Right atrium auricular region (tissue), 2 donors: Measurements from ENCODE around the gene TANGO2. TPM values are rescaled to one million over a fixed set of nuclear protein-coding genes. Genes with fewer than 3 reads are reported as not detected.
A peak's percentile ranks its signal among the peaks of the same experiment; 100 is the strongest.

Source experiments
- DNase-seq: peaks from one replicate; pipeline ENCODE4 v3.0.0-alpha.2; 2019; ENCODE audit warnings: low spot score
- H3K27ac ChIP-seq, 2 donors: fragments of 200-600 bp; sonication (generic); 1 replicate in 1 of 2; 2 replicates in 1 of 2; pipeline ENCODE4 v1.5.1; 2016 to 2019
- H3K27me3 ChIP-seq, 2 donors: fragments of 200-600 bp; sonication (generic); one replicate each; pipeline versions ENCODE4 v1.5.1 to v1.6.0; 2017 to 2019
- H3K36me3 ChIP-seq: fragments of 200-600 bp; sonication (generic); one replicate; pipeline ENCODE4 v1.5.1; 2016
- H3K4me1 ChIP-seq, 2 donors: fragments of 200-600 bp; sonication (generic); one replicate each; pipeline versions ENCODE4 v1.5.1 to v1.6.0; 2017 to 2019
- H3K4me3 ChIP-seq, 2 donors: fragments of 200-600 bp; sonication (generic); 1 replicate in 1 of 2; 2 replicates in 1 of 2; pipeline ENCODE4 v1.5.1; 2017 to 2019; ENCODE audit warnings: mild to moderate bottlenecking in 1 of 2, moderate library complexity in 1 of 2
- H3K9me3 ChIP-seq, 2 donors: fragments of 200-600 bp; sonication (generic); one replicate each; pipeline ENCODE4 v1.5.1; 2019
- total RNA-seq, 2 donors: library from RNA; depleted of rRNA; stranded (reverse); fragments of >200 nt; gene quantifications; one replicate each; pipeline ENCODE4 v1.1.0, GENCODE V29; 2016
- TF ChIP-seq, protein P1 (sequence below), 2 donors: fragments of 200-600 bp; sonication (generic); IDR thresholded peaks; one replicate each; pipeline ENCODE4 v1.5.1; 2019; ENCODE audit warnings: antibody characterized with exemption in 2 of 2

TANGO2 gene
- total RNA-seq, 2 donors from 2014 or later: 95.2 to 101 TPM

DNA sequence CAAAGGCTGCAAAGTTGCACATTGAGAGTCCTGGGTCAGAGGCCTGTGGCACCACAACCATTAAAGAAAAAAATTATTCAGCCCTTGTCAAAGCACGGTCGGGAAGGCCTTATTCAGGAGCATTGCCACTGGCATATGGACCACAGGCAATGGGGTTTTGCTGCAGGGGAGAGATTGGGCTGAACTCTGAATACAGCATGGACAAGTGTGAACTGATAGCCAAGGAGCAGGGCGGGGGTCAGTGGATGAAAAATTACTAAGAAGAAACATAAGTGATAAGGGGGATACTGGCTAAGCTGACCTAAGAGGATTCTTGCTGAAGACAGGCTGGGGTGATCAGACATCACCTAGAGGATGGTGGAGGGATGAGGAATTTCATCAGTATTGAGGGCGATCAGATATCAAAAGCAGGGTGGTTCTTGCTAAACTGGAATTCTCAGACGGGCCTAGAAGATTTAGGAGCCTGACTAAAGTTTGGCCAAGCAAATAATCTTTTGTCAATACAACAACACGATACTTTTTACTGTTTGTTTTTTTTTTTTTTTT lies 55.8 kb downstream of the TANGO2 start:
- no peak for DNase-seq
- Histone ChIP-seq H3K4me1 (peaks cover 0 to 12% of the 10 kb centered on the region in 2 donors), H3K27me3 (no peaks in the 10 kb centered on the region), H3K27ac (no peak overlapping the region), H3K4me3 (no peak overlapping the region), H3K9me3 (no peaks in the 10 kb centered on the region), H3K36me3 (no peaks in the 10 kb centered on the region)
- TF ChIP-seq, protein P1, sequence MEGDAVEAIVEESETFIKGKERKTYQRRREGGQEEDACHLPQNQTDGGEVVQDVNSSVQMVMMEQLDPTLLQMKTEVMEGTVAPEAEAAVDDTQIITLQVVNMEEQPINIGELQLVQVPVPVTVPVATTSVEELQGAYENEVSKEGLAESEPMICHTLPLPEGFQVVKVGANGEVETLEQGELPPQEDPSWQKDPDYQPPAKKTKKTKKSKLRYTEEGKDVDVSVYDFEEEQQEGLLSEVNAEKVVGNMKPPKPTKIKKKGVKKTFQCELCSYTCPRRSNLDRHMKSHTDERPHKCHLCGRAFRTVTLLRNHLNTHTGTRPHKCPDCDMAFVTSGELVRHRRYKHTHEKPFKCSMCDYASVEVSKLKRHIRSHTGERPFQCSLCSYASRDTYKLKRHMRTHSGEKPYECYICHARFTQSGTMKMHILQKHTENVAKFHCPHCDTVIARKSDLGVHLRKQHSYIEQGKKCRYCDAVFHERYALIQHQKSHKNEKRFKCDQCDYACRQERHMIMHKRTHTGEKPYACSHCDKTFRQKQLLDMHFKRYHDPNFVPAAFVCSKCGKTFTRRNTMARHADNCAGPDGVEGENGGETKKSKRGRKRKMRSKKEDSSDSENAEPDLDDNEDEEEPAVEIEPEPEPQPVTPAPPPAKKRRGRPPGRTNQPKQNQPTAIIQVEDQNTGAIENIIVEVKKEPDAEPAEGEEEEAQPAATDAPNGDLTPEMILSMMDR (IDR thresholded peaks at IDR 0.05): no peak

DNA sequence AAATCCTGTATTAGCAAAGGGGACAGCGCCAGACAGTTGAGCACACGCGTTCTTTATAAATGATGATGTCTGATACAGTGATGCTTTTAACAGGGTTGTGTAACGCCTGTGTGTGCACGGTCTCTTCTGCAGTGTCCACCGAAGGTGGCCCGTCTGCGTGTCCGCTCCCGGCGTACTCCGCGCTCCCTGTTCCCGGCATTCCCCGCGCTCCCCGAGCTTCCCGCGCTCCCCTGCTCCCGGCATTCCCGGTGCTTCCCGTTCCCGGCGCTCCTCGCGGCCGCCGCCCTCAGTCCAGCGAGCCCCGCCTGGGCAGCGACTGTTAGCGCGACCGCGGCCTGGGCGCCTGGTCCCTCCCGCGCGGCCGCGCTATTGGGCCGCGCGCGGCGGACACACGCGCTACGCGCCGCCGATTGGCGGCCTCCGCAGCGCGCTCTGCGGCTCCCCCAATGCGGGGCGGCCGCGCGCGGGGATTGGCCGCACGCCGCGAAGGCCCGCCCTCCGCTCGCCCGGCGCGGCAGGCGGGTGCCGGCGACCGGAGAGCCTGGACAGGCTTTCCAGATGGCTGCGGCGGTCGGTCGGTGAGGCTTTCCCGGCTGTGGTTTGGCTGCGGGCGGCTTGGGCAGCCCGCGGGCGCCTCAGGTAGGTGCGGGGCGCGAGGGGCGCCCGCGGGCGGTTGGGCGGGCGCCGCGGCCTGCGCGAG lies 59.0 kb downstream of the TANGO2 start, which contains the start of gene DGCR8:
Gene DGCR8, plus strand, starts transcription at position 497 of the 700 bp plus-strand sequence. CDS start 5,723 bp downstream, outside the sequence.
- DNase-seq: peak; percentile 88
- Histone ChIP-seq H3K36me3 (no peaks in the 10 kb centered on the region), H3K27ac (peak within 1 kb of the TSS; percentile 87 to 93), H3K9me3 (no peaks in the 10 kb centered on the region), H3K4me3 (peak within 1 kb of the TSS; percentile 69 to 87), H3K27me3 (no peaks in the 10 kb centered on the region), H3K4me1 (peaks cover 0 to 44% of the 10 kb centered on the region in 2 donors)
- TF ChIP-seq, protein P1 (IDR thresholded peaks at IDR 0.05): no peak

DNA sequence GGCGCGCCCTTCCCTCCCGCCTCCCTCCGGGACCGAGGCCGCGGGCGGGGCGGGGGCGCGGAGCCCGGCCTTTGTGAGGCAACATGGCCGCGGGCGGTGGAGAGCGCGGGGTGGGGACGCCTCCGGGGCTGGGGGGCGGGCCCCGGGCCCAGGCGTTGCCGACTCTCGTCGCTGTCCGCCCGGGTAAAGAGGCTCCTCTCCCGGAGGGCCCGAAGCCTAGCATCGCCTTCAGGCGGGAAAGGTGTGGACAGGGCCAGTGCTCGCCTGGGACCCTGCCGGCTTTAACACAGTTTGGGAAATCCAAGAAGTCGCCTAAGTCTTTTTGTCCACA lies 59.5 kb downstream of the TANGO2 start:
- Histone ChIP-seq H3K9me3 (no peaks in the 10 kb centered on the region), H3K4me1 (peaks cover 0 to 49% of the 10 kb centered on the region in 2 donors), H3K27me3 (no peaks in the 10 kb centered on the region), H3K36me3 (no peaks in the 10 kb centered on the region), H3K27ac (peak overlapping the region; percentile 87), H3K4me3 (peak overlapping the region; percentile 69 to 87)
- TF ChIP-seq, protein P1 (IDR thresholded peaks at IDR 0.05): no peak
- peak; percentile 63 for DNase-seq

DNA sequence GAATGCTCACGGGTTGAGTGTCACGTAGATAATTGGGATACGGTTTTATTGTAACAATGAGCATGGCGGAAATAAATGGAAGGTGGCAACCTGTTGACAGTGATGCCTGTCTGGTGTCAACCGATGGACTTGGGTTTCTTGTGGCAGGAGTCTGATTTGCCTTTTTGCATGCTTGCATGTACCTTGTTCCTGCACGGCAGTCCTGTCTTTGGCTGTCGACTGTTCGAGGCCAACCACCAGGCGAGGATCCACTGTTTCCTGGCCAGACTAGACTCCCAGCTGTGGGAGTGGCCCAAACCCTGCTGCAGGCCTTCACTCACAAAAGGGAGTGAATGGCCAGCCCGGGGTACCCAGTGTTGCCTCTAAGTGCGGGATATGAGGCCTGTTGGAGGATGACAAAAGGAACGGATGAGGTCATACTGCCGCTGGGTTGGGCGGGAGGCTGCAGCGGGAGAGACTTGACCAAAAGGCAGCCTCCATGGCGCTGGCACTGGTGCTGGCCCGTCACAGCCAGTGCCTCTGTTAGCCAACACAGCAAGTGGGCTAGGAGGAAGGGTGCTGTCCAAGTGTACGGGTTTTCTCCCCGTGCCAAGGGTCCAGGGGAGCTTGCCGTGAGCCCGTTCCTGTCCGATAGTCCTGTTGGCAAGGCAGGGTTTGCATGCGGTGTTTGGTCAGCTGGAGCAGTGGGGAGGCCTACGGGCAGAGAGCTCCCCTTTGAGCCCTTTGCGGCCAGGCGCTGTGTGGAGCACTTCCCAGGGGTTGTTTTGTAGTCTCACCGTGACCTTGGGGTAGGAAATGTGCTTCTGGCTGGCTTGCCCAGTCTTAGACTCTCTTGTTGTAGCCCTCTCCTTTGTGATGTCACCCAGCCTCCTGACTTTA lies 60.1 kb downstream of the TANGO2 start:
- peaks cover 0 to 53% of the 10 kb centered on the region in 2 donors for H3K4me1 ChIP-seq
- TF ChIP-seq, protein P1 (IDR thresholded peaks at IDR 0.05): no peak
- no peaks in the 10 kb centered on the region for H3K9me3 ChIP-seq
- H3K27ac ChIP-seq: peak overlapping the region; percentile 87
- H3K36me3 ChIP-seq: peaks cover 4% of the 10 kb centered on the region
- peak overlapping the region; percentile 69 to 87 for H3K4me3 ChIP-seq
- no peak for DNase-seq
- H3K27me3 ChIP-seq: no peaks in the 10 kb centered on the region

DNA sequence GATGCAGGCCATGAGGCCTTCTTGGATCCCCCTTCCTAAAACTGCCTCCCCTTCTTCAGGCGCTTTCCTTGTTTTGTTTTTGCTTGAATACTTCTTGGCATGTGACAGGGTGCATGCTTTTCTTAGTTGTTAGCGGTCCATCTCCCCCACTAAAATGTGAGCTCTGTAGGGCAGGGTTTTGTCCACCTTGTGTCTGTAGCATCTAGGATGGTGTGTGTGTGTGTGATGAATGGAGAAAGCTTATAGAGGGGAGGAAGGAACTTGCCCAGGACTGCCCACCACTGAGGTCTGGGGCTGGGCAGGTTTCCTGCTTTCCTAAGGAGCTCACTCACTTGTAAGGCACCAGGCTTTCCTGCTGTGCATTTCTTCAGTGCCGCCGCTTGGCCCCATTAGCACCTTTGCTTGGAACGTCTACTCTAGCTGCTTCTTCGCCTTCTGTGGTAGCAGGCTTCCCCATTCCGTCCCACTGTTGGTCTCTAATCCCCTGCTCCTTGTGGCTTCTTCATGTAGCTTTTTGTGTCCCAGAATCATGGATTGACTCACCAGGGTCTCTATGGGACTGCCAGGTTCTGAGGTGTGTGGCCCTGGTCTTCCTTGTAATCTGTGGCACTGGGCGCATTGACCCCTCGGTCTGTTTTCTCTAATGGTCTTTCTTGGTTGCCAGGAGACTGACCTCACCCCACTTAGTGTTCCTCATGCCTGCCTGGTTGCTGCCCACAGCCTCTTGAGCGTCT lies 62.4 kb downstream of the TANGO2 start:
- no peaks in the 10 kb centered on the region for H3K9me3 ChIP-seq
- no peak for DNase-seq
- H3K27me3 ChIP-seq: no peaks in the 10 kb centered on the region
- TF ChIP-seq, protein P1 (IDR thresholded peaks at IDR 0.05): no peak
- no peak overlapping the region for H3K4me3 ChIP-seq
- H3K27ac ChIP-seq: peak overlapping the region in 1 of 2 donors; percentile 36
- H3K4me1 ChIP-seq: peaks cover 0 to 53% of the 10 kb centered on the region in 2 donors
- H3K36me3 ChIP-seq: peaks cover 27% of the 10 kb centered on the region
